Adrenal gland (tissue), 5 donors: ENCODE results near the gene RPL19.

Source experiments
- POLR2A ChIP-seq, 2 donors: fragments of 450-650 bp; IDR thresholded peaks; one replicate each; pipeline ENCODE4 v1.6.1; 2017; ENCODE audit warnings: antibody characterized with exemption in 2 of 2, mild to moderate bottlenecking in 2 of 2, moderate library complexity in 1 of 2
- TF ChIP-seq, protein P1 (sequence below), 6 experiments: fragments of 450-650 bp in 4 of 6; fragments of 200-600 bp in 2 of 6; sonication (generic) in 1 of 6; IDR thresholded peaks; 1 replicate in 5 of 6; 2 replicates in 1 of 6; pipeline versions ENCODE4 v1.5.1 to v1.8.0; 2016 to 2021; ENCODE audit warnings: antibody characterized with exemption in 6 of 6, mild to moderate bottlenecking in 2 of 6, moderate library complexity in 1 of 6
- donor health status: DM: no; HTN: no; CAD: no.

- TF ChIP-seq, protein P1, sequence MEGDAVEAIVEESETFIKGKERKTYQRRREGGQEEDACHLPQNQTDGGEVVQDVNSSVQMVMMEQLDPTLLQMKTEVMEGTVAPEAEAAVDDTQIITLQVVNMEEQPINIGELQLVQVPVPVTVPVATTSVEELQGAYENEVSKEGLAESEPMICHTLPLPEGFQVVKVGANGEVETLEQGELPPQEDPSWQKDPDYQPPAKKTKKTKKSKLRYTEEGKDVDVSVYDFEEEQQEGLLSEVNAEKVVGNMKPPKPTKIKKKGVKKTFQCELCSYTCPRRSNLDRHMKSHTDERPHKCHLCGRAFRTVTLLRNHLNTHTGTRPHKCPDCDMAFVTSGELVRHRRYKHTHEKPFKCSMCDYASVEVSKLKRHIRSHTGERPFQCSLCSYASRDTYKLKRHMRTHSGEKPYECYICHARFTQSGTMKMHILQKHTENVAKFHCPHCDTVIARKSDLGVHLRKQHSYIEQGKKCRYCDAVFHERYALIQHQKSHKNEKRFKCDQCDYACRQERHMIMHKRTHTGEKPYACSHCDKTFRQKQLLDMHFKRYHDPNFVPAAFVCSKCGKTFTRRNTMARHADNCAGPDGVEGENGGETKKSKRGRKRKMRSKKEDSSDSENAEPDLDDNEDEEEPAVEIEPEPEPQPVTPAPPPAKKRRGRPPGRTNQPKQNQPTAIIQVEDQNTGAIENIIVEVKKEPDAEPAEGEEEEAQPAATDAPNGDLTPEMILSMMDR (IDR thresholded peaks at IDR 0.05): peak in 3 of 6 experiments; percentile 24 to 48 (median 40)
- TF ChIP-seq POLR2A (IDR thresholded peaks at IDR 0.05): peak; percentile 10 to 19
Measured at GRCh38 chr17:39153599-39154051, 46.5 kb upstream of the RPL19 start.
